NK-92 (cell line): ENCODE measurements around the gene AOX1.
"Not testable (repeated sequence)": the region's sequence is repeated elsewhere in the genome, so short reads cannot be mapped to it uniquely, and the experiment has no call there.

Experiments used
- DNase-seq: peaks from one replicate; lab custom pipeline; 2025; ENCODE audit not compliant: unreplicated experiment; lab: John Stamatoyannopoulos, UW

The AOX1 gene

GRCh38 chr2:200664770-200665494, 79.1 kb downstream of the AOX1 start:
- no peak for DNase-seq

GRCh38 chr2:200665626-200666453, 80.0 kb downstream of the AOX1 start:
- no peak for DNase-seq

GRCh38 chr2:200667413-200667812, 81.6 kb downstream of the AOX1 start:
- DNase-seq: no peak

GRCh38 chr2:200668478-200668877, 82.7 kb downstream of the AOX1 start:
- no peak for DNase-seq

- no peak for DNase-seq
Observed at GRCh38 chr2:200669308-200669707, 83.5 kb downstream of the AOX1 start.

GRCh38 chr2:200670313-200670712, 84.5 kb downstream of the AOX1 start:
- no peak for DNase-seq

GRCh38 chr2:200670751-200671150, 84.9 kb downstream of the AOX1 start:
- DNase-seq: no peak

GRCh38 chr2:200673191-200673590, 87.4 kb downstream of the AOX1 start:
- DNase-seq: no peak

- no peak for DNase-seq
Observed at GRCh38 chr2:200674837-200675236, 89.0 kb downstream of the AOX1 start.

GRCh38 chr2:200677171-200677570, 91.4 kb downstream of the AOX1 start:
- DNase-seq: no peak

- DNase-seq: no peak
Observed at GRCh38 chr2:200677721-200678532, 92.1 kb downstream of the AOX1 start.

GRCh38 chr2:200679127-200679526, 93.3 kb downstream of the AOX1 start:
- DNase-seq: no peak

GRCh38 chr2:200679535-200679934, 93.7 kb downstream of the AOX1 start:
- DNase-seq: no peak

- no peak for DNase-seq
Observed at GRCh38 chr2:200681697-200682096, 95.9 kb downstream of the AOX1 start.

GRCh38 chr2:200682407-200682806, 96.6 kb downstream of the AOX1 start:
- not testable (repeated sequence) for DNase-seq

- no peak for DNase-seq
Observed at GRCh38 chr2:200687922-200688920, 102.4 kb downstream of the AOX1 start.

- no peak for DNase-seq
Observed at GRCh38 chr2:200689115-200689514, 103.3 kb downstream of the AOX1 start.

GRCh38 chr2:200693836-200694470, 108.1 kb downstream of the AOX1 start:
- DNase-seq: no peak

GRCh38 chr2:200695191-200695590, 109.4 kb downstream of the AOX1 start:
- DNase-seq: no peak

GRCh38 chr2:200695601-200696000, 109.8 kb downstream of the AOX1 start:
- DNase-seq: no peak
